ENCODE data around the gene E2F1.

- TF ChIP-seq CTCF (IDR thresholded peaks at IDR 0.05) = no peak
- TF ChIP-seq EZH2 (IDR thresholded peaks at IDR 0.05; ENCODE audit: borderline replicate concordance, insufficient read depth, low read depth, low read length, poor library complexity, severe bottlenecking) = no peak
These were observed 3.3 kb upstream of the E2F1 start for GRCh38 chr20:33689493-33689892.

Measured in B cell (primary cell).